GM23338 (cell line): ENCODE data around the gene PCF11. TPM values are rescaled to one million over a fixed set of nuclear protein-coding genes. Genes with fewer than 3 reads are reported as not detected.

Experiments
- ATAC-seq: fragments of 200-7000 bp; cut with Tn5 transposase; 3 replicates; pipeline ENCODE4 v1.9.1; 2020
- DNase-seq: peaks from one replicate; pipeline ENCODE4 v3.0.0-alpha.2; 2015; ENCODE audit warnings: low spot score
- H2AFZ ChIP-seq: fragments of 200-600 bp; sonication (generic); 2 replicates; pipeline ENCODE4 v1.8.0; 2016; ENCODE audit warnings: antibody characterized with exemption, mild to moderate bottlenecking, moderate library complexity
- H3F3A ChIP-seq: fragments of 200-600 bp; sonication (generic); replicated peaks from 2 replicates; pipeline ENCODE4 v1.8.0; 2017; ENCODE audit warnings: antibody characterized with exemption, mixed run types, low read depth
- H3K27ac ChIP-seq: fragments of 200-600 bp; sonication (generic); 2 replicates; pipeline ENCODE4 v1.6.1; 2016; ENCODE audit warnings: low read depth
- H3K27me3 ChIP-seq: fragments of 200-600 bp; sonication (generic); 2 replicates; pipeline ENCODE4 v1.8.0; 2016; ENCODE audit warnings: mild to moderate bottlenecking, mixed run types, moderate library complexity; ENCODE audit not compliant: insufficient read depth
- H3K36me3 ChIP-seq: fragments of 200-600 bp; sonication (generic); 2 replicates; pipeline ENCODE4 v1.8.0; 2016; ENCODE audit warnings: mild to moderate bottlenecking; ENCODE audit not compliant: insufficient read depth
- H3K4me1 ChIP-seq: fragments of 200-600 bp; sonication (generic); 2 replicates; pipeline ENCODE4 v1.8.0; 2016; ENCODE audit warnings: mild to moderate bottlenecking, moderate library complexity; ENCODE audit not compliant: insufficient read depth
- H3K4me2 ChIP-seq: fragments of 200-600 bp; sonication (generic); 2 replicates; pipeline ENCODE4 v1.7.1; 2017; ENCODE audit warnings: mixed run types
- H3K4me3 ChIP-seq: fragments of 200-600 bp; sonication (generic); 2 replicates; pipeline ENCODE4 v1.6.1; 2016; ENCODE audit warnings: mixed run types
- H3K79me2 ChIP-seq: fragments of 200-600 bp; sonication (generic); replicated peaks from 2 replicates; pipeline ENCODE4 v1.8.0; 2017; ENCODE audit warnings: mild to moderate bottlenecking; ENCODE audit not compliant: insufficient read depth
- H3K9me2 ChIP-seq: fragments of 200-600 bp; sonication (generic); 2 replicates; pipeline ENCODE4 v1.8.0; 2017; ENCODE audit not compliant: insufficient read depth
- H4K20me1 ChIP-seq: fragments of 200-600 bp; sonication (generic); replicated peaks from 2 replicates; pipeline ENCODE4 v1.8.0; 2017; ENCODE audit warnings: mild to moderate bottlenecking; ENCODE audit not compliant: insufficient read depth
- H3K27ac Mint-ChIP-seq: 2 replicates; pipeline ENCODE4 v1.8.0; 2020; ENCODE audit warnings: inconsistent platforms, mild to moderate bottlenecking, moderate library complexity, mixed read lengths
- H3K27me3 Mint-ChIP-seq: 3 replicates; pipeline ENCODE4 v1.8.0; 2022; ENCODE audit warnings: low read depth, mild to moderate bottlenecking, moderate library complexity, mixed read lengths, inconsistent platforms; ENCODE audit not compliant: insufficient read depth, poor library complexity
- H3K36me3 Mint-ChIP-seq: 3 replicates; pipeline ENCODE4 v1.8.0; 2021; ENCODE audit warnings: low read depth, mild to moderate bottlenecking, inconsistent platforms, moderate library complexity, mixed read lengths
- H3K4me1 Mint-ChIP-seq: 3 replicates; pipeline ENCODE4 v1.8.0; 2020; ENCODE audit warnings: mild to moderate bottlenecking, inconsistent platforms, mixed read lengths
- H3K4me3 Mint-ChIP-seq: 3 replicates; pipeline ENCODE4 v1.8.0; 2021; ENCODE audit warnings: moderate library complexity, mild to moderate bottlenecking, inconsistent platforms, mixed read lengths
- H3K9me3 Mint-ChIP-seq: 3 replicates; pipeline ENCODE4 v1.8.0; 2020; ENCODE audit warnings: moderate library complexity, mild to moderate bottlenecking, inconsistent platforms, mixed read lengths
- CREB1 ChIP-seq: fragments of 250-450 bp; sonication (Bioruptor Pico); IDR thresholded peaks from 2 replicates; pipeline ENCODE4 v1.5.0; 2020; ENCODE audit warnings: low read depth, mild to moderate bottlenecking, moderate library complexity
- CTCF ChIP-seq, 2 experiments: fragments of 200-600 bp in 1 of 2; sonication (generic) in 1 of 2; conservative IDR thresholded peaks; 2 replicates each; pipeline versions ENCODE4 v1.5.1 to v1.6.1; 2016 to 2017; ENCODE audit warnings: antibody characterized with exemption in 2 of 2, low read depth in 2 of 2, mild to moderate bottlenecking in 2 of 2, moderate library complexity in 1 of 2
- EZH2phosphoT487 ChIP-seq: fragments of 200-600 bp; sonication (generic); IDR thresholded peaks from one replicate; pipeline ENCODE4 v1.8.1; 2018; ENCODE audit warnings: antibody characterized with exemption; ENCODE audit not compliant: unreplicated experiment
- JUNB ChIP-seq: IDR thresholded peaks from one replicate; pipeline ENCODE4 v1.6.1; 2016; ENCODE audit warnings: antibody characterized with exemption; ENCODE audit not compliant: unreplicated experiment
- NANOG ChIP-seq: IDR thresholded peaks from 2 replicates; pipeline ENCODE4 v1.6.1; 2016; ENCODE audit warnings: antibody characterized with exemption, borderline replicate concordance
- POLR2AphosphoS5 ChIP-seq: IDR thresholded peaks from 2 replicates; pipeline ENCODE4 v1.6.1; 2016; ENCODE audit warnings: antibody characterized with exemption, low read depth
- STAT1 ChIP-seq: IDR thresholded peaks from one replicate; pipeline ENCODE4 v1.6.1; 2016; ENCODE audit warnings: antibody characterized with exemption; ENCODE audit not compliant: unreplicated experiment
- ZNF114 ChIP-seq: fragments of 250-450 bp; sonication (Bioruptor Pico); IDR thresholded peaks from 2 replicates; pipeline ENCODE4 v1.5.0; 2020; ENCODE audit warnings: mild to moderate bottlenecking, moderate library complexity
- polyA plus RNA-seq: library from polyadenylated mRNA; unstranded; fragments of >200 nt; fragmentation: Nextera tagmentation; extraction: Ambion mirVana; gene quantifications from 2 replicates; pipeline ENCODE4 v1.2.1, GENCODE V29; 2016
- total RNA-seq: library from RNA; depleted of rRNA; stranded (reverse); fragments of >200 nt; shearing (Covaris generic); gene quantifications from 2 replicates; pipeline ENCODE4 v1.2.3, GENCODE V29; 2014

The PCF11 gene
- total and polyA plus RNA-seq, 2 experiments from 2014 or later = 23.0 to 44.2 TPM

- Histone ChIP-seq H3K36me3 (0 out of 2 replicates have a peak, but pooled peaks cover 5% of the 10 kb centered on the region), H3K79me2 (peaks cover 44% of the 10 kb centered on the region), H2AFZ (peak overlapping the region; percentile 92), H3K4me1 (peaks cover 8% of the 10 kb centered on the region), H3K27ac (peak overlapping the region; percentile 95), H3F3A (no peaks in the 10 kb centered on the region), H3K4me2 (peak overlapping the region; percentile 90), H3K9me2 (no peaks in the 10 kb centered on the region), H3K4me3 (peak overlapping the region; percentile 87), H3K27me3 (no peaks in the 10 kb centered on the region), H4K20me1 (peaks cover 19% of the 10 kb centered on the region)
- peak overlapping the region; percentile 85 for H3K27ac Mint-ChIP-seq
- peaks cover 15% of the 10 kb centered on the region for H3K4me1 Mint-ChIP-seq
- peaks cover 8% of the 10 kb centered on the region for H3K27me3 Mint-ChIP-seq
- peak; percentile 56 for TF ChIP-seq POLR2AphosphoS5
- TF ChIP-seq CREB1 (CRISPR knock-in tag) = peak; percentile 84; the same call in 1 of the 2 replicates
- TF ChIP-seq EZH2phosphoT487 = no peak
- ATAC-seq (peak; percentile 91), DNase-seq (peak; percentile 100)
- H3K4me3 Mint-ChIP-seq = peak overlapping the region; percentile 100
- no peaks in the 10 kb centered on the region for H3K9me3 Mint-ChIP-seq
- peaks cover 41% of the 10 kb centered on the region for H3K36me3 Mint-ChIP-seq
Measured at GRCh38 chr11:83156144-83156995, 561 bp upstream of the PCF11 start.

- Histone ChIP-seq H3K4me2 (peak overlapping the region; percentile 95), H4K20me1 (peaks cover 24% of the 10 kb centered on the region)
- peak overlapping the region; percentile 100 for H3K4me3 Mint-ChIP-seq
Measured at GRCh38 chr11:83157594-83158356, 844 bp downstream of the PCF11 start.

GRCh38 chr11:83158357-83158786 is 1.4 kb downstream of the PCF11 start:
- H3K4me3 Mint-ChIP-seq = peak overlapping the region; percentile 100
- peaks cover 49% of the 10 kb centered on the region for H3K36me3 Mint-ChIP-seq
- 0 out of 2 replicates have a peak, but pooled peaks cover 5% of the 10 kb centered on the region for H3K36me3 ChIP-seq
- no peaks in the 10 kb centered on the region for H3K27me3 ChIP-seq
- no peak overlapping the region for H2AFZ ChIP-seq
- peak overlapping the region; percentile 80 for H3K27ac Mint-ChIP-seq
- H3K27ac ChIP-seq = peak overlapping the region; percentile 94; the same call in 1 of the 2 replicates
- no peak for ATAC-seq
- peaks cover 8% of the 10 kb centered on the region for H3K4me1 ChIP-seq
- H3K9me3 Mint-ChIP-seq = no peaks in the 10 kb centered on the region
- peaks cover 23% of the 10 kb centered on the region for H3K4me1 Mint-ChIP-seq
- no peaks in the 10 kb centered on the region for H3K9me2 ChIP-seq
- peaks cover 8% of the 10 kb centered on the region for H3K27me3 Mint-ChIP-seq
- no peak for DNase-seq
- no peaks in the 10 kb centered on the region for H3F3A ChIP-seq
- peaks cover 24% of the 10 kb centered on the region for H4K20me1 ChIP-seq
- H3K4me3 ChIP-seq = peak overlapping the region; percentile 92
- peak overlapping the region; percentile 95 for H3K4me2 ChIP-seq
- peaks cover 64% of the 10 kb centered on the region for H3K79me2 ChIP-seq
- TF ChIP-seq JUNB (no peak), ZNF114 (CRISPR knock-in tag) (no peak), NANOG (no peak), POLR2AphosphoS5 (no peak), CTCF (conservative IDR thresholded peaks at IDR 0.05; ENCODE audit: low read depth in 2 of 2) (no peak)

More at GRCh38 chr11:83157594-83158356, 844 bp downstream of the PCF11 start:
- H3K36me3 ChIP-seq = 0 out of 2 replicates have a peak, but pooled peaks cover 5% of the 10 kb centered on the region
- no peaks in the 10 kb centered on the region for H3K9me2 ChIP-seq
- no peaks in the 10 kb centered on the region for H3F3A ChIP-seq
- H3K27ac Mint-ChIP-seq = peak overlapping the region; percentile 100
- H3K27me3 ChIP-seq = no peaks in the 10 kb centered on the region
- peaks cover 23% of the 10 kb centered on the region for H3K4me1 Mint-ChIP-seq
- H3K27ac ChIP-seq = peak overlapping the region; percentile 94
- peaks cover 8% of the 10 kb centered on the region for H3K27me3 Mint-ChIP-seq
- H3K4me3 ChIP-seq = peak overlapping the region; percentile 92
- peaks cover 58% of the 10 kb centered on the region for H3K79me2 ChIP-seq
- DNase-seq = peak; percentile 62
- TF ChIP-seq NANOG (no peak), POLR2AphosphoS5 (0 out of 2 replicates have a peak, but pooled peaks have one; percentile 37), STAT1 (no peak)
- no peak overlapping the region for H2AFZ ChIP-seq
- H3K36me3 Mint-ChIP-seq = peaks cover 49% of the 10 kb centered on the region
- peaks cover 8% of the 10 kb centered on the region for H3K4me1 ChIP-seq
- H3K9me3 Mint-ChIP-seq = no peaks in the 10 kb centered on the region
- ATAC-seq = peak; percentile 6
